Mesothelial cell of epicardium (in vitro differentiated cells): Measurements from ENCODE around the gene COQ8B. TPM values are rescaled to one million over a fixed set of nuclear protein-coding genes. Genes with fewer than 3 reads are reported as not detected.

Experiments used
- DNase-seq, 2 experiments: peaks; one replicate each; pipeline ENCODE4 v3.0.0; 2021; ENCODE audit warnings: low spot score in 2 of 2; ENCODE audit not compliant: unreplicated experiment in 2 of 2
- H3K27ac Mint-ChIP-seq: 2 replicates; pipeline ENCODE4 v1.8.0; 2021; ENCODE audit warnings: mixed read lengths
- H3K27me3 Mint-ChIP-seq: 2 replicates; pipeline ENCODE4 v1.8.0; 2021; ENCODE audit warnings: low read depth, mixed read lengths
- H3K36me3 Mint-ChIP-seq: 2 replicates; pipeline ENCODE4 v1.8.0; 2021; ENCODE audit warnings: mixed read lengths
- H3K4me1 Mint-ChIP-seq: 2 replicates; pipeline ENCODE4 v1.8.0; 2021; ENCODE audit warnings: mixed read lengths
- H3K4me3 Mint-ChIP-seq: 2 replicates; pipeline ENCODE4 v1.8.0; 2021; ENCODE audit warnings: mild to moderate bottlenecking, moderate library complexity, mixed read lengths
- H3K9me3 Mint-ChIP-seq: 2 replicates; pipeline ENCODE4 v1.8.0; 2021; ENCODE audit warnings: mixed read lengths
- CTCF ChIP-seq: fragments of 200-600 bp; sonication (generic); IDR thresholded peaks from one replicate; pipeline ENCODE4 v1.5.0; 2021; ENCODE audit warnings: antibody characterized with exemption; ENCODE audit not compliant: unreplicated experiment
- total RNA-seq: library from RNA; stranded (reverse); gene quantifications from 3 replicates; pipeline ENCODE4 v1.2.1, GENCODE V29; 2021

COQ8B gene
- total RNA-seq, 1 donor from 2014 or later = 58.3 TPM

GRCh38 chr19:40740747-40741146, 24.1 kb upstream of the COQ8B start:
- no peaks in the 10 kb centered on the region for H3K9me3 Mint-ChIP-seq
- H3K4me1 Mint-ChIP-seq = peaks cover 7% of the 10 kb centered on the region
- peak overlapping the region; percentile 64 for H3K27ac Mint-ChIP-seq
- no peaks in the 10 kb centered on the region for H3K27me3 Mint-ChIP-seq
- TF ChIP-seq CTCF = no peak
- peaks cover 10% of the 10 kb centered on the region for H3K36me3 Mint-ChIP-seq
- H3K4me3 Mint-ChIP-seq = no peak overlapping the region
- no peak for DNase-seq

GRCh38 chr19:40739871-40740703, 23.4 kb upstream of the COQ8B start:
- no peak for DNase-seq
- Mint-ChIP-seq H3K27me3 (no peaks in the 10 kb centered on the region), H3K27ac (peak overlapping the region; percentile 64), H3K4me1 (peaks cover 3% of the 10 kb centered on the region), H3K9me3 (no peaks in the 10 kb centered on the region), H3K36me3 (peaks cover 17% of the 10 kb centered on the region), H3K4me3 (no peak overlapping the region)
- no peak for TF ChIP-seq CTCF

- no peaks in the 10 kb centered on the region for H3K4me1 Mint-ChIP-seq
- no peak for DNase-seq
- H3K4me3 Mint-ChIP-seq = no peak overlapping the region
- no peaks in the 10 kb centered on the region for H3K27me3 Mint-ChIP-seq
- peak overlapping the region; percentile 26 for H3K27ac Mint-ChIP-seq
- no peak for TF ChIP-seq CTCF
- H3K9me3 Mint-ChIP-seq = no peaks in the 10 kb centered on the region
- H3K36me3 Mint-ChIP-seq = peaks cover 22% of the 10 kb centered on the region
These were observed 22.5 kb upstream of the COQ8B start for GRCh38 chr19:40739030-40739839.

GRCh38 chr19:40737102-40737644, 20.5 kb upstream of the COQ8B start:
- Mint-ChIP-seq H3K4me3 (no peak overlapping the region), H3K27me3 (no peaks in the 10 kb centered on the region), H3K27ac (no peak overlapping the region), H3K4me1 (no peaks in the 10 kb centered on the region), H3K9me3 (no peaks in the 10 kb centered on the region), H3K36me3 (peaks cover 32% of the 10 kb centered on the region)
- no peak for DNase-seq
- no peak for TF ChIP-seq CTCF

GRCh38 chr19:40736661-40737060, 20.0 kb upstream of the COQ8B start:
- no peaks in the 10 kb centered on the region for H3K27me3 Mint-ChIP-seq
- H3K36me3 Mint-ChIP-seq = peaks cover 33% of the 10 kb centered on the region
- H3K9me3 Mint-ChIP-seq = no peaks in the 10 kb centered on the region
- no peak for TF ChIP-seq CTCF
- H3K27ac Mint-ChIP-seq = no peak overlapping the region
- no peak for DNase-seq
- no peak overlapping the region for H3K4me3 Mint-ChIP-seq
- no peaks in the 10 kb centered on the region for H3K4me1 Mint-ChIP-seq
